Fibroblast of skin of abdomen (primary cell): ENCODE results near the gene NCMAP.
A peak's percentile ranks its signal among the peaks of the same experiment; 100 is the strongest.

Experiments used
- DNase-seq: peaks from one replicate; pipeline ENCODE4 v3.0.0-alpha.2; 2013

NCMAP gene

GRCh38 chr1:24636661-24637357 is 80.9 kb downstream of the NCMAP start:
- DNase-seq = no peak

- no peak for DNase-seq
Observed at GRCh38 chr1:24639094-24639493, 83.2 kb downstream of the NCMAP start.

GRCh38 chr1:24639881-24640280 is 84.0 kb downstream of the NCMAP start:
- DNase-seq = no peak

GRCh38 chr1:24640288-24640687 is 84.4 kb downstream of the NCMAP start:
- DNase-seq = no peak

GRCh38 chr1:24641646-24642151 is 85.8 kb downstream of the NCMAP start:
- DNase-seq = peak; percentile 27

- peak; percentile 100 for DNase-seq
Observed at GRCh38 chr1:24642481-24643362, 86.8 kb downstream of the NCMAP start, which contains the start of gene SRRM1. Gene SRRM1, plus strand, starts transcription at chr1:24643302. Its CDS starts 25 bp downstream, at chr1:24643327.

GRCh38 chr1:24643363-24644099 is 87.6 kb downstream of the NCMAP start:
- DNase-seq = no peak

GRCh38 chr1:24644100-24644384 is 88.2 kb downstream of the NCMAP start:
- DNase-seq = no peak

GRCh38 chr1:24648919-24649318 is 93.0 kb downstream of the NCMAP start:
- no peak for DNase-seq

GRCh38 chr1:24652382-24652781 is 96.5 kb downstream of the NCMAP start:
- no peak for DNase-seq

- DNase-seq = no peak
Observed at GRCh38 chr1:24654010-24654409, 98.1 kb downstream of the NCMAP start.

GRCh38 chr1:24656046-24656445 is 100.2 kb downstream of the NCMAP start:
- DNase-seq = no peak

GRCh38 chr1:24657781-24658180 is 101.9 kb downstream of the NCMAP start:
- DNase-seq = no peak
